A673 (cell line): ENCODE data around the gene KNCN.

Source experiments
- CTCF ChIP-seq: fragments of 300-800, 200-600 bp; sonication (generic); conservative IDR thresholded peaks from 2 replicates; pipeline ENCODE4 v1.5.1; 2017; ENCODE audit warnings: low read depth, mild to moderate bottlenecking, antibody characterized with exemption, low read length, moderate library complexity, mixed read lengths
- EZH2 ChIP-seq: fragments of 200-600 bp; sonication (generic); IDR thresholded peaks from 2 replicates; pipeline ENCODE4 v1.6.1; 2017; ENCODE audit warnings: borderline replicate concordance, low read depth, mild to moderate bottlenecking, mixed read lengths, antibody characterized with exemption, low read length; ENCODE audit not compliant: poor library complexity, severe bottlenecking

GRCh38 chr1:46496505-46496904 is 54.9 kb downstream of the KNCN start:
- TF ChIP-seq CTCF: no peak
- TF ChIP-seq EZH2: no peak
